GF-D8 (cell line): ENCODE data around the gene TMEM266.

Experiments used
- DNase-seq: peaks from one replicate; lab custom pipeline; 2025; lab: John Stamatoyannopoulos, UW

The TMEM266 gene

GRCh38 chr15:76162784-76163456 lies 103.1 kb downstream of the TMEM266 start:
- DNase-seq = no peak

- DNase-seq = no peak
These were observed 103.9 kb downstream of the TMEM266 start for GRCh38 chr15:76163457-76164295.

GRCh38 chr15:76164602-76165001 lies 104.8 kb downstream of the TMEM266 start:
- DNase-seq = no peak

- DNase-seq = no peak
These were observed 106.2 kb downstream of the TMEM266 start for GRCh38 chr15:76165951-76166350.

- DNase-seq = no peak
These were observed 108.6 kb downstream of the TMEM266 start for GRCh38 chr15:76168237-76168984.

GRCh38 chr15:76169018-76169417 lies 109.2 kb downstream of the TMEM266 start:
- no peak for DNase-seq

- no peak for DNase-seq
These were observed 110.4 kb downstream of the TMEM266 start for GRCh38 chr15:76169911-76170800.

GRCh38 chr15:76172782-76173181 lies 113.0 kb downstream of the TMEM266 start:
- DNase-seq = no peak

GRCh38 chr15:76173317-76173834 lies 113.6 kb downstream of the TMEM266 start:
- DNase-seq = no peak

GRCh38 chr15:76174654-76175053 lies 114.9 kb downstream of the TMEM266 start:
- DNase-seq = no peak

- DNase-seq = no peak
These were observed 115.7 kb downstream of the TMEM266 start for GRCh38 chr15:76175442-76175841.

- no peak for DNase-seq
These were observed 116.3 kb downstream of the TMEM266 start for GRCh38 chr15:76176059-76176458.

GRCh38 chr15:76176487-76177085 lies 116.8 kb downstream of the TMEM266 start:
- no peak for DNase-seq

GRCh38 chr15:76177491-76178040 lies 117.8 kb downstream of the TMEM266 start:
- no peak for DNase-seq

GRCh38 chr15:76178296-76179000 lies 118.7 kb downstream of the TMEM266 start:
- DNase-seq = no peak

- no peak for DNase-seq
These were observed 119.2 kb downstream of the TMEM266 start for GRCh38 chr15:76179023-76179422.

GRCh38 chr15:76180321-76180720 lies 120.5 kb downstream of the TMEM266 start:
- no peak for DNase-seq

- no peak for DNase-seq
These were observed 121.9 kb downstream of the TMEM266 start for GRCh38 chr15:76181705-76182107.

GRCh38 chr15:76183930-76184649 lies 124.3 kb downstream of the TMEM266 start:
- no peak for DNase-seq
